ENCODE data around the gene RELN. TPM values are rescaled to one million over a fixed set of nuclear protein-coding genes. Genes with fewer than 3 reads are reported as not detected.

The RELN gene
- total RNA-seq, 2 donors from 2014 or later, result 3.9 to 8.5 TPM

- Mint-ChIP-seq H3K27me3 (ENCODE audit: insufficient read depth) (peaks cover 26% of the 10 kb centered on the region), H3K4me1 (no peaks in the 10 kb centered on the region), H3K27ac (no peak overlapping the region), H3K36me3 (ENCODE audit: low read depth) (peaks cover 12% of the 10 kb centered on the region), H3K9me3 (peaks cover 39% of the 10 kb centered on the region), H3K4me3 (no peak overlapping the region)
- no peak for DNase-seq
- Histone ChIP-seq H3K4me3 (ENCODE audit: low read length) (no peak overlapping the region), H3K36me3 (ENCODE audit: control insufficient read depth, insufficient read depth, low read length) (no peaks in the 10 kb centered on the region), H3K27me3 (ENCODE audit: control insufficient read depth, insufficient read depth, low read length, poor library complexity, severe bottlenecking) (peaks cover 27% of the 10 kb centered on the region), H3K9ac (ENCODE audit: extremely low read depth, low read length, poor library complexity, severe bottlenecking) (no peak overlapping the region), H3K9me3 (ENCODE audit: control insufficient read depth, low read length) (peaks cover 58% of the 10 kb centered on the region), H3K27ac (ENCODE audit: low read depth, low read length) (no peak overlapping the region), H3K4me1 (ENCODE audit: control insufficient read depth, insufficient read depth, low read length) (no peaks in the 10 kb centered on the region)
- 83 to 91% methylated on average over 2 of the region's 2 CpGs for WGBS, 2 experiments (ENCODE audit: insufficient coverage in 1 of 2, insufficient read length in 1 of 2)
- TF ChIP-seq, protein P1, sequence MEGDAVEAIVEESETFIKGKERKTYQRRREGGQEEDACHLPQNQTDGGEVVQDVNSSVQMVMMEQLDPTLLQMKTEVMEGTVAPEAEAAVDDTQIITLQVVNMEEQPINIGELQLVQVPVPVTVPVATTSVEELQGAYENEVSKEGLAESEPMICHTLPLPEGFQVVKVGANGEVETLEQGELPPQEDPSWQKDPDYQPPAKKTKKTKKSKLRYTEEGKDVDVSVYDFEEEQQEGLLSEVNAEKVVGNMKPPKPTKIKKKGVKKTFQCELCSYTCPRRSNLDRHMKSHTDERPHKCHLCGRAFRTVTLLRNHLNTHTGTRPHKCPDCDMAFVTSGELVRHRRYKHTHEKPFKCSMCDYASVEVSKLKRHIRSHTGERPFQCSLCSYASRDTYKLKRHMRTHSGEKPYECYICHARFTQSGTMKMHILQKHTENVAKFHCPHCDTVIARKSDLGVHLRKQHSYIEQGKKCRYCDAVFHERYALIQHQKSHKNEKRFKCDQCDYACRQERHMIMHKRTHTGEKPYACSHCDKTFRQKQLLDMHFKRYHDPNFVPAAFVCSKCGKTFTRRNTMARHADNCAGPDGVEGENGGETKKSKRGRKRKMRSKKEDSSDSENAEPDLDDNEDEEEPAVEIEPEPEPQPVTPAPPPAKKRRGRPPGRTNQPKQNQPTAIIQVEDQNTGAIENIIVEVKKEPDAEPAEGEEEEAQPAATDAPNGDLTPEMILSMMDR (conservative IDR thresholded peaks at IDR 0.05), result no peak
Measured at GRCh38 chr7:103644319-103644718, 345.1 kb downstream of the RELN start.

GRCh38 chr7:103640031-103640779 lies 349.3 kb downstream of the RELN start:
- no peak overlapping the region for H3K9ac ChIP-seq (ENCODE audit: extremely low read depth, low read length, poor library complexity, severe bottlenecking)
- Mint-ChIP-seq H3K27me3 (ENCODE audit: insufficient read depth) (peaks cover 32% of the 10 kb centered on the region), H3K9me3 (peaks cover 10% of the 10 kb centered on the region), H3K4me3 (no peak overlapping the region), H3K36me3 (ENCODE audit: low read depth) (peaks cover 1% of the 10 kb centered on the region), H3K4me1 (no peaks in the 10 kb centered on the region), H3K27ac (no peak overlapping the region)
- DNase-seq, result no peak
- H3K4me1 ChIP-seq (ENCODE audit: control insufficient read depth, insufficient read depth, low read length), result no peaks in the 10 kb centered on the region
- H3K9me3 ChIP-seq (ENCODE audit: control insufficient read depth, low read length), result peaks cover 24% of the 10 kb centered on the region
- 83% methylated on average over 5 of the region's 5 CpGs; no CpG with 5 or more reads in 1 of the 2 experiments for WGBS, 2 experiments (ENCODE audit: insufficient coverage in 1 of 2, insufficient read length in 1 of 2)
- no peak overlapping the region for H3K27ac ChIP-seq (ENCODE audit: low read depth, low read length)
- no peak overlapping the region for H3K4me3 ChIP-seq (ENCODE audit: low read length)
- no peaks in the 10 kb centered on the region for H3K36me3 ChIP-seq (ENCODE audit: control insufficient read depth, insufficient read depth, low read length)
- TF ChIP-seq, protein P1 (conservative IDR thresholded peaks at IDR 0.05), result no peak
- H3K27me3 ChIP-seq (ENCODE audit: control insufficient read depth, insufficient read depth, low read length, poor library complexity, severe bottlenecking), result peaks cover 43% of the 10 kb centered on the region

DNA sequence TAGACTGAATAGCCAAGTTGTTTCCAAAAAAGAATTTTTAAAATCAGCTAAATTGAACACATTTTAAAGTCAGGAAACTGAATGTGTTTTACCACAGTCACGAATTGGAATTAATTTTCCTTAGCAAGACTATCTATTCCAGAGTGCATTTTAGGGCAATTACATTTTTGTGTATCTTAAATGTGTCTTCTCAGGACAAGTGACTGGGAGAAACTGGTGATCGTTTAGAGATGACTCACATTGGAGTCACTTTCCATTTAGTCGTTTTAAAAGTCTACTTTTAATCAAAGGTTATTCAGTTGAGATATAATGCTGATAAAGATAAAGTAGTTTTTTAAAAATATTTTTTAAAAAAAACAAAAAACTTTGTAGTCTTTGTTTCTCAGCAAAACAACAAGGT lies 351.7 kb downstream of the RELN start:
- no peak overlapping the region for H3K4me3 ChIP-seq (ENCODE audit: low read length)
- Mint-ChIP-seq H3K9me3 (no peaks in the 10 kb centered on the region), H3K27ac (no peak overlapping the region), H3K4me3 (no peak overlapping the region), H3K36me3 (ENCODE audit: low read depth) (no peaks in the 10 kb centered on the region), H3K4me1 (no peaks in the 10 kb centered on the region), H3K27me3 (ENCODE audit: insufficient read depth) (peaks cover 24% of the 10 kb centered on the region)
- H3K36me3 ChIP-seq (ENCODE audit: control insufficient read depth, insufficient read depth, low read length), result no peaks in the 10 kb centered on the region
- no peak for DNase-seq
- H3K9ac ChIP-seq (ENCODE audit: extremely low read depth, low read length, poor library complexity, severe bottlenecking), result no peak overlapping the region
- H3K27ac ChIP-seq (ENCODE audit: low read depth, low read length), result no peak overlapping the region
- H3K9me3 ChIP-seq (ENCODE audit: control insufficient read depth, low read length), result peaks cover 3% of the 10 kb centered on the region
- no peaks in the 10 kb centered on the region for H3K4me1 ChIP-seq (ENCODE audit: control insufficient read depth, insufficient read depth, low read length)
- WGBS, 2 experiments (ENCODE audit: insufficient coverage in 1 of 2, insufficient read length in 1 of 2), result 70 to 79% methylated on average over 2 to 3 of the region's 3 CpGs
- TF ChIP-seq, protein P1 (conservative IDR thresholded peaks at IDR 0.05), result no peak
- peaks cover 44% of the 10 kb centered on the region for H3K27me3 ChIP-seq (ENCODE audit: control insufficient read depth, insufficient read depth, low read length, poor library complexity, severe bottlenecking)

Measured in endodermal cell (in vitro differentiated cells).